Skeletal muscle cell (primary cell): Measurements from ENCODE around the gene STRN.
"Not testable (repeated sequence)": the region's sequence is repeated elsewhere in the genome, so short reads cannot be mapped to it uniquely, and the experiment has no call there.

ENCODE experiments used
- DNase-seq: peaks from one replicate; pipeline ENCODE4 v3.0.0-alpha.2; 2010; ENCODE audit warnings: low read depth
- H3K4me3 ChIP-seq: 2 replicates; pipeline ENCODE4 v1.5.1; 2011; ENCODE audit warnings: low read depth, mild to moderate bottlenecking, control low read depth, low read length, moderate library complexity

The STRN gene

GRCh38 chr2:36919041-36919837 lies 47.1 kb downstream of the STRN start:
- H3K4me3 ChIP-seq, result no peak overlapping the region
- DNase-seq, result no peak

- H3K4me3 ChIP-seq, result no peak overlapping the region
- no peak for DNase-seq
Measured at GRCh38 chr2:36918307-36918706, 48.0 kb downstream of the STRN start.

GRCh38 chr2:36915627-36916026 lies 50.7 kb downstream of the STRN start:
- no peak for DNase-seq
- H3K4me3 ChIP-seq, result no peak overlapping the region

GRCh38 chr2:36912695-36913094 lies 53.6 kb downstream of the STRN start:
- DNase-seq, result no peak

GRCh38 chr2:36911012-36911411 lies 55.3 kb downstream of the STRN start:
- DNase-seq, result no peak
- H3K4me3 ChIP-seq, result no peak overlapping the region

More at GRCh38 chr2:36912695-36913094, 53.6 kb downstream of the STRN start:
- no peak overlapping the region for H3K4me3 ChIP-seq

- no peak for DNase-seq
Measured at GRCh38 chr2:36906277-36906676, 60.1 kb downstream of the STRN start.

GRCh38 chr2:36904636-36905035 lies 61.7 kb downstream of the STRN start:
- DNase-seq, result no peak
- no peak overlapping the region for H3K4me3 ChIP-seq

More at GRCh38 chr2:36906277-36906676, 60.1 kb downstream of the STRN start:
- no peak overlapping the region for H3K4me3 ChIP-seq

- no peak overlapping the region for H3K4me3 ChIP-seq
- no peak for DNase-seq
Measured at GRCh38 chr2:36902385-36903120, 63.8 kb downstream of the STRN start.

GRCh38 chr2:36892805-36893204 lies 73.5 kb downstream of the STRN start:
- no peak overlapping the region for H3K4me3 ChIP-seq
- no peak for DNase-seq

- peak overlapping the region; percentile 28 for H3K4me3 ChIP-seq
- peak; percentile 93 for DNase-seq
Measured at GRCh38 chr2:36889795-36890194, 76.5 kb downstream of the STRN start.

GRCh38 chr2:36887095-36887494 lies 79.2 kb downstream of the STRN start:
- not testable (repeated sequence) for H3K4me3 ChIP-seq, DNase-seq

GRCh38 chr2:36886664-36887063 lies 79.7 kb downstream of the STRN start:
- no peak for DNase-seq
- no peak overlapping the region for H3K4me3 ChIP-seq

GRCh38 chr2:36885605-36886004 lies 80.7 kb downstream of the STRN start:
- H3K4me3 ChIP-seq, result no peak overlapping the region
- DNase-seq, result no peak

GRCh38 chr2:36882532-36882931 lies 83.8 kb downstream of the STRN start:
- DNase-seq, result no peak
- H3K4me3 ChIP-seq, result no peak overlapping the region

- H3K4me3 ChIP-seq, result no peak overlapping the region
- DNase-seq, result no peak
Measured at GRCh38 chr2:36881816-36882215, 84.5 kb downstream of the STRN start.

- H3K4me3 ChIP-seq, result no peak overlapping the region
- DNase-seq, result no peak
Measured at GRCh38 chr2:36878429-36878828, 87.9 kb downstream of the STRN start.

- H3K4me3 ChIP-seq, result no peak overlapping the region
- DNase-seq, result no peak
Measured at GRCh38 chr2:36871068-36871707, 95.1 kb downstream of the STRN start.

GRCh38 chr2:36869606-36870005 lies 96.7 kb downstream of the STRN start:
- DNase-seq, result no peak

GRCh38 chr2:36861896-36862295 lies 104.4 kb downstream of the STRN start:
- H3K4me3 ChIP-seq, result no peak overlapping the region
- no peak for DNase-seq

More at GRCh38 chr2:36869606-36870005, 96.7 kb downstream of the STRN start:
- no peak overlapping the region for H3K4me3 ChIP-seq

GRCh38 chr2:36859366-36859792 lies 107.0 kb downstream of the STRN start:
- no peak overlapping the region for H3K4me3 ChIP-seq
- DNase-seq, result no peak
